ENCODE results near the gene ZNF487.

DNA sequence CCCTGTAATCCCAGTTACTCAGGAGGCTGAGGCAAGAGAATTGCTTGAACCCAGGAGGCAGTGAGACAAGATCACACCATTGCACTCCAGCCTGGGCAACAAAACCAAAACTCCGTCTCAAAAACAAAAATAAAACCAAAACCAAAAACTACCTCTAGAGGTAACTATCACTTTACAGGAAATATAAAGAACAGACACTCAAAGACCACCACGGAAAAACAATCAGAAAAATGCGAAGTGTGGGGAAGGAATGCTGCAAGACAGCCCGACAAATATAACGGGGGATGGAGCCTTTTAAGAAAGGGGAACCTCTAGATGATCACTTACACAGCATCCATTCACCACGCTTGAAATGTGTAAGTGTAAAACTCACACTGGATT is 32.2 kb upstream of the ZNF487 start:
- TF ChIP-seq CTCF (IDR thresholded peaks at IDR 0.05; ENCODE audit: poor library complexity), result no peak
- TF ChIP-seq EZH2 (IDR thresholded peaks at IDR 0.05; ENCODE audit: borderline replicate concordance), result no peak
